Stomach (tissue), 9 donors: Measurements from ENCODE around the gene EZH2. TPM values are rescaled to one million over a fixed set of nuclear protein-coding genes. Genes with fewer than 3 reads are reported as not detected.

Source experiments
- DNase-seq, 2 donors: peaks; one replicate each; pipeline versions ENCODE4 v3.0.0 to v3.0.0-alpha.2; 2013 to 2019
- H3K27ac ChIP-seq, 5 donors: fragments of 200-600 bp in 4 of 5; sonication (generic) in 4 of 5; one replicate each; pipeline ENCODE4 v1.5.1; 2013 to 2019; ENCODE audit warnings: mild to moderate bottlenecking in 1 of 5, moderate library complexity in 1 of 5
- H3K27me3 ChIP-seq, 3 donors: fragments of 200-600 bp; sonication (generic); one replicate each; pipeline ENCODE4 v1.5.1; 2017 to 2019; ENCODE audit warnings: mixed run types in 1 of 3
- H3K36me3 ChIP-seq, 4 donors: fragments of 200-600 bp; sonication (generic); 1 replicate in 3 of 4; 2 replicates in 1 of 4; pipeline ENCODE4 v1.5.1; 2016 to 2019
- H3K4me1 ChIP-seq, 4 donors: fragments of 200-600 bp; sonication (generic); one replicate each; pipeline ENCODE4 v1.5.1; 2016 to 2019
- H3K4me3 ChIP-seq, 4 donors: fragments of 200-600 bp; sonication (generic) in 3 of 4; one replicate each; pipeline ENCODE4 v1.5.1; 2016 to 2019; ENCODE audit warnings: mild to moderate bottlenecking in 1 of 4
- H3K9me3 ChIP-seq, 4 donors: fragments of 200-600 bp; sonication (generic); one replicate each; pipeline ENCODE4 v1.5.1; 2016 to 2019
- EP300 ChIP-seq: sonication (generic); formaldehyde crosslinking; IDR thresholded peaks from one replicate; pipeline ENCODE4 v1.6.1; 2017; ENCODE audit warnings: antibody characterized with exemption
- POLR2A ChIP-seq, 4 donors: fragments of 450-650 bp; IDR thresholded peaks; one replicate each; pipeline ENCODE4 v1.6.1; 2016; ENCODE audit warnings: antibody characterized with exemption in 4 of 4, control low read depth in 2 of 4, mild to moderate bottlenecking in 1 of 4, moderate library complexity in 1 of 4
- POLR2AphosphoS5 ChIP-seq, 3 donors: sonication (generic); formaldehyde crosslinking; IDR thresholded peaks; one replicate each; pipeline ENCODE4 v1.6.1; 2016; ENCODE audit warnings: antibody characterized with exemption in 3 of 3
- WGBS, 5 donors: extraction: QIAGEN DNeasy Blood & Tissue Kit in 3 of 5; methylation state at CpG; one replicate each; pipeline versions ENCODE4 v1.1.5 to v1.1.7; 2013 to 2018; 5-methylcytosine and 5-hydroxymethylcytosine counted together
- intact Hi-C: fragments of 100-400 bp; cut with DNase I; formaldehyde crosslinking; loops from one replicate; pipeline ENCODE4 v1.15.1; 2023; ENCODE audit warnings: low total_unique reads
- polyA plus RNA-seq, 3 donors: library from polyadenylated mRNA; stranded (reverse); fragments of 200-250 nt; gene quantifications; one replicate each; pipeline ENCODE4 v1.2.3, GENCODE V29; 2013
- total RNA-seq, 5 donors: library from RNA; depleted of rRNA; stranded (reverse); fragments of >200 nt; gene quantifications; one replicate each; pipeline versions ENCODE4 v1.1.0 to v1.2.3, GENCODE V29; 2014 to 2016
- TF ChIP-seq, protein P1 (sequence below), 7 experiments: fragments of 450-650 bp in 4 of 7; fragments of 200-600 bp in 3 of 7; sonication (generic) in 3 of 7; IDR thresholded peaks; one replicate each; pipeline ENCODE4 v1.5.1; 2016 to 2019; ENCODE audit warnings: antibody characterized with exemption in 7 of 7, control low read depth in 2 of 7, mild to moderate bottlenecking in 1 of 7
- donor health status: healthy with polysubstance abuse.
- donor health status: Bipolar disorder and iron deficiency.
- donor health status: healthy.

EZH2 gene
- total and polyA plus RNA-seq, 8 donors = under 0.01 to 12.9 (median 4.6) TPM

GRCh38 chr7:148802101-148802493, 82.0 kb downstream of the EZH2 start:
- DNase-seq = no peak
- H3K9me3 ChIP-seq = no peaks in the 10 kb centered on the region
- intact Hi-C loops = no loop called here
- H3K36me3 ChIP-seq = peaks cover 46 to 93% (median 77%) of the 10 kb centered on the region in 4 donors
- no peak overlapping the region for H3K27ac ChIP-seq
- TF ChIP-seq, protein P1, sequence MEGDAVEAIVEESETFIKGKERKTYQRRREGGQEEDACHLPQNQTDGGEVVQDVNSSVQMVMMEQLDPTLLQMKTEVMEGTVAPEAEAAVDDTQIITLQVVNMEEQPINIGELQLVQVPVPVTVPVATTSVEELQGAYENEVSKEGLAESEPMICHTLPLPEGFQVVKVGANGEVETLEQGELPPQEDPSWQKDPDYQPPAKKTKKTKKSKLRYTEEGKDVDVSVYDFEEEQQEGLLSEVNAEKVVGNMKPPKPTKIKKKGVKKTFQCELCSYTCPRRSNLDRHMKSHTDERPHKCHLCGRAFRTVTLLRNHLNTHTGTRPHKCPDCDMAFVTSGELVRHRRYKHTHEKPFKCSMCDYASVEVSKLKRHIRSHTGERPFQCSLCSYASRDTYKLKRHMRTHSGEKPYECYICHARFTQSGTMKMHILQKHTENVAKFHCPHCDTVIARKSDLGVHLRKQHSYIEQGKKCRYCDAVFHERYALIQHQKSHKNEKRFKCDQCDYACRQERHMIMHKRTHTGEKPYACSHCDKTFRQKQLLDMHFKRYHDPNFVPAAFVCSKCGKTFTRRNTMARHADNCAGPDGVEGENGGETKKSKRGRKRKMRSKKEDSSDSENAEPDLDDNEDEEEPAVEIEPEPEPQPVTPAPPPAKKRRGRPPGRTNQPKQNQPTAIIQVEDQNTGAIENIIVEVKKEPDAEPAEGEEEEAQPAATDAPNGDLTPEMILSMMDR (IDR thresholded peaks at IDR 0.05) = no peak
- TF ChIP-seq EP300 (no peak), POLR2AphosphoS5 (IDR thresholded peaks at IDR 0.05) (no peak), POLR2A (IDR thresholded peaks at IDR 0.05) (no peak)
- no peak overlapping the region for H3K4me3 ChIP-seq
- H3K4me1 ChIP-seq = no peaks in the 10 kb centered on the region
- WGBS, 5 donors = 89 to 95% (median 95%) methylated on average over 9 to 10 of the region's 10 CpGs
- H3K27me3 ChIP-seq = no peaks in the 10 kb centered on the region

GRCh38 chr7:148800677-148801076, 83.4 kb downstream of the EZH2 start:
- TF ChIP-seq EP300 (no peak), POLR2A (IDR thresholded peaks at IDR 0.05) (no peak), POLR2AphosphoS5 (IDR thresholded peaks at IDR 0.05) (no peak)
- TF ChIP-seq, protein P1 (IDR thresholded peaks at IDR 0.05) = no peak
- intact Hi-C loops = no loop called here
- H3K27ac ChIP-seq = no peak overlapping the region
- H3K9me3 ChIP-seq = no peaks in the 10 kb centered on the region
- WGBS, 5 donors = 80 to 92% (median 91%) methylated on average over 13 of the region's 13 CpGs
- no peaks in the 10 kb centered on the region for H3K4me1 ChIP-seq
- H3K4me3 ChIP-seq = no peak overlapping the region
- DNase-seq = no peak
- peaks cover 53 to 95% (median 78%) of the 10 kb centered on the region in 4 donors for H3K36me3 ChIP-seq
- no peaks in the 10 kb centered on the region for H3K27me3 ChIP-seq

- intact Hi-C loops = no loop called here
- H3K27me3 ChIP-seq = no peaks in the 10 kb centered on the region
- H3K4me1 ChIP-seq = no peaks in the 10 kb centered on the region
- no peak overlapping the region for H3K4me3 ChIP-seq
- DNase-seq = no peak
- no peaks in the 10 kb centered on the region for H3K9me3 ChIP-seq
- WGBS, 5 donors = 80 to 87% (median 84%) methylated on average over 10 of the region's 10 CpGs
- peaks cover 53 to 95% (median 83%) of the 10 kb centered on the region in 4 donors for H3K36me3 ChIP-seq
- TF ChIP-seq, protein P1 (IDR thresholded peaks at IDR 0.05) = no peak
- TF ChIP-seq POLR2A (IDR thresholded peaks at IDR 0.05) (no peak), EP300 (no peak), POLR2AphosphoS5 (IDR thresholded peaks at IDR 0.05) (no peak)
- no peak overlapping the region for H3K27ac ChIP-seq
Observed at GRCh38 chr7:148799893-148800555, 84.1 kb downstream of the EZH2 start.

- Histone ChIP-seq H3K9me3 (no peaks in the 10 kb centered on the region), H3K36me3 (peaks cover 60 to 100% (median 99%) of the 10 kb centered on the region in 4 donors), H3K4me1 (no peaks in the 10 kb centered on the region), H3K4me3 (no peak overlapping the region), H3K27ac (no peak overlapping the region), H3K27me3 (no peaks in the 10 kb centered on the region)
- TF ChIP-seq POLR2AphosphoS5 (IDR thresholded peaks at IDR 0.05) (no peak), POLR2A (IDR thresholded peaks at IDR 0.05) (no peak), EP300 (no peak)
- TF ChIP-seq, protein P1 (IDR thresholded peaks at IDR 0.05) = no peak
- DNase-seq = no peak
- WGBS, 5 donors = 85 to 93% (median 90%) methylated on average over 10 of the region's 10 CpGs
- intact Hi-C loops = no loop called here
Observed at GRCh38 chr7:148796841-148797240, 87.2 kb downstream of the EZH2 start.
